IPS-NIHi11 (cell line): ENCODE data around the gene IRX2.

Experiments used
- DNase-seq: peaks from one replicate; pipeline ENCODE4 v3.0.0; 2012; ENCODE audit warnings: mixed read lengths, low spot score

IRX2 gene

DNA sequence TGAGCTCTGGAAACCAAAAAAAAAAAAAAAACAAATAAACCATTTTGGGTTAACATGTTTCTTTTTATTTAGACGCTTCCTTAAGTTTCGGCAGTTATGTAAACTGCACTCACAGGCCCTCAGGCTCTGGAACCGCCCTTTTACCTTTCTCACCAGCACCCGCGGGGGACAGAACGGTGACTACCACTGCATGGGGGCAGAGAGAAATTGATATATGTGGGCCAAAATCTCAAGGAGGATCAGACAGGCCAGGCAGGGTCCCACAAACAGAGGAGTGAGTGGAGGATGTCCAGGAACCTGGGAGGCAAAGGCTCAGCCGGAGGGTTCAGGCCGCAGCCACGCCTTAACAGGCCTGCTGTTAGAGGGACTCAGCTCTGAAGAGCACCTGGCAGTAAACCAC, 54.4 kb downstream of the IRX2 start:
- no peak for DNase-seq
